T47D (cell line): ENCODE data around the gene ELL.
"Not testable (repeated sequence)": the region's sequence is repeated elsewhere in the genome, so short reads cannot be mapped to it uniquely, and the experiment has no call there.

Experiments
- DNase-seq, 2 experiments: peaks; one replicate each; pipeline versions ENCODE4 v3.0.0 to v3.0.0-alpha.2; 2011 to 2012; ENCODE audit warnings: low read depth in 1 of 2, low spot score in 1 of 2
- JUND ChIP-seq: IDR thresholded peaks from 2 replicates; pipeline ENCODE4 v1.6.1; 2012; ENCODE audit warnings: low read depth
- in situ Hi-C: cut with HindIII; loops from 2 replicates; pipeline ENCODE4 v1.10.0; 2016; ENCODE audit warnings: low sequenced_read_pairs, low pct_unique_long_range_greater_than_20kb

ELL gene

DNA sequence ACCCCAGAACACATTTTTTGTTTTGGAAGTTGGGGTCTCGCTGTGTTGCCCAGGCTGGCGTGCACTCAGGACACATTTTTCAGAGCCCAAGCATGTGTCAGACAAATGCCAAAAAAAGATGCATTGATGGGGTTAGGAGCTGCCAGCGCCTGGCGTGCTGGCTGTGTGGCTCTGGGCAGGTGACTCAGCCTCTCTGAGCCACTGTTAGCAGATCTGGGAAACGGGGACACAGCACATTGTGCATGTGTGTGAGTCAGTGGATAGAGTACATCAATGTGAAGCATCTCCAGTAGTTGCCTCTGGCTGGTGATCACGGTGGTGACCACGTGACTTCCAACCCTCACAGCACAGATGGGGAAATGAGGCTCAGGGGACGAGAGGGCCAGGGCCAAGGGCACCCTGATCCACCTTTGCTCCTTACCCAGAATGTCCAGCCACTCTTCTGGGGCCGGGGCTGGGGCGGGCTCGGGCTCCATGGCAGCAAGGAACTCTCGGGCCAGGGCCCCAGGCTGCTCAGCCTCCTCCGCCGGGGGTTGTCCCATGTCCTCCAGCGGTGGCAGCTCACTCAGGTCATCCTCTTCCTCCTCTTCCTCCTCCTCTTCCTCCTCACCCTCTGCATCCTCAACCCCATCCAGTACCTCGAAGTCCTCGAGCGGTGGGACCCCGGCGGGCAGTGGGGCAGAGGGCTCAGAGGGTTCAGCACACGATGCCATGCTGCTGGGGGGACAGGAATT, 19.6 kb upstream of the ELL start:
- no peak for TF ChIP-seq JUND
- in situ Hi-C loops: no loop called here
- DNase-seq: no peak

DNA sequence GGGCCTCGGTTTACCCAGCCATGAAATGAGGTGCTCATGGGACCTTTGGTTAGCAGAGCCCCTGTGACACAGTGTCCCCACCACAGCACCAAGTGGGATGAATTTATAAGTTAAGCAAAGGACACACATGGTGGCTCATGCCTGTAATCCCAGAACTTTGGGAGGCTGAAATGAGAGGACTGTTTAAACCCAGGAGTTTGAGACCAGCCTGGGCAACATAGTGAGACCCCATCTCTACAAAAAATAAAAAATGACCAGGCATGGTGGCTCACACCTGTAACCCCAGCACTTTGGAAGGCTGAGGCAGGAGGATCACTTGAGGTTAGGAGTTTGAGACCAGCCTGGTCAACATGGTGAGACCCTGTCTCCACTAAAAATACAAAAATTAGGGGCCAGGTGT, 18.3 kb upstream of the ELL start:
- in situ Hi-C loops, DNase-seq: not testable (repeated sequence)

DNA sequence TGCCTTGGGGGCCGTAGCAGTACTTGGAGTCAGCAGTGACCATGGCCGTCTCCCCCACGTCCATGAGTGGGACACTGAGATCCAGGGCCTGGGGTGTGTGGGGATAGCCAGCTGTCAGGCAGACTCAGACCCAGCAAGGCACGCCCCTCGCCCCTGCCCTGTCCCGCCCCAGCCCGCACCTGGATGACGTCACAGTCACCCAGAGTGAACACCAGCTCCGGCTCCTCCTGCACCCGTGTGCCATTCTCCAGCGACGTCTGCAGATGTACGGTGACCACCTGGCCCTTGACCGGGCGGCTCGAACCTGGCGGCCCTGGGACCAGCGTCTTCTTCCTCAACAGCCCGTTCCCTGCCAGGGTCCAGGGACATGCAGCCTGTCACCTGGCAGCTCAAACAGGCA, 17.5 kb upstream of the ELL start:
- in situ Hi-C loops: no loop called here
- no peak for DNase-seq
- TF ChIP-seq JUND: no peak

DNA sequence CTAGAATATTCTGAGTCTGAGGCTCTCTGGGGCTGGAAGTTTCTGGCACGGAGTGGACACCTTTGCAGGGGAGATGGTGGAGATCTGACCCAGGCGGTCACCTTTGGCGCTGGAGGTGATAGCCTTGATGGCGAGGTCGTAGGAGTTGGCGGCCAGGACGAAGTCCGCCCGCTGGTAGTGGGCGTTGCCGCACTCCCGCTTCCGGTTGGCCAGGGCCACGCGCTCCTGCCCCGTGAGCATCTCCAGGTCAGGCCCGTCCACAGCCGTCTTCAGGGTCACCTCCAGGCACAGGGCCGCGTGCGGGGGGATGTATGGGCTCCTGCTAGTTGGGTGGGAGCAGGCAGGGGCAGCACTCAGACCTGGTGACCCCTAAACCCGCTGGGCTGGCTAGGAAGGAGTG, 16.2 kb upstream of the ELL start:
- no peak for DNase-seq
- TF ChIP-seq JUND: no peak
- in situ Hi-C loops: no loop called here

DNA sequence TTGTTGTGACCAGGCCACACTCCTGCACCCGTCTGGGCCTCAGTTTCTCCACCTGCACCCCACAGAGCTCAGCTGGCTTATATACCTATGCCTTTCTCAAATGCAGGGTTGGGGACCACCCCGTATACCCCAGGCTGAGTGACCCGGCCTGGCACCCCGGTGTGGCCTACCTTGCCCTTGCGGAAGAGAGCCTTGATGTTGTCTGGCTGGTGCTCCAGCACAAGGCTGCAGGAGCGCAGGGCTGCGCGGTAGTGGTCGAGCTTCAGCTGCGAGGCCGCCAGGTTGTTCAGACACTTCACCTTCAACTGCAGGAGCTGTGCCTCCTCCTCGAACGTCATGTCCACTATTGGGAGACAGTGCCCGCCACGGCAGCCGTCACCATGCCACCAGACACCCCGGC, 15.6 kb upstream of the ELL start:
- DNase-seq: no peak
- in situ Hi-C loops: no loop called here
- no peak for TF ChIP-seq JUND

DNA sequence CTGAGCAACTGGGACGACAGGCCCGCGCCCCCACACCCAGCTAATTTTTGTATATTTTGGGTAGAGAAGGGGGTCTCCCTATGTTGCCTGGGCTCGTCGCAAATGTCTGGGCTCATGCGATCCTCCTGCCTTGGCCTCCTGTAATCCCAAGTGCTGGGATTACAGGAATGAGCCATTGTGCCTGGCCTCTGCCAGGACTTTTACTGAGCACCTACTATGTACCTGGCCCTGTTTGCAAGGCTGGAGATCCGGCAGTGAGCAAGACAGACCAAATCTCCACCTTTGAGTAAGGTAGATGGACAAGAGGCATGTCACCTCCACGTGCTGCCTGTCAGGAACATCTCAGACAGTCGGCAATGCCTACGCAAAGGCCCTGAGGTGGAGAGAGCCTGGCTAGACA, 14.6 kb upstream of the ELL start:
- no peak for DNase-seq
- no peak for TF ChIP-seq JUND
- in situ Hi-C loops: no loop called here

DNA sequence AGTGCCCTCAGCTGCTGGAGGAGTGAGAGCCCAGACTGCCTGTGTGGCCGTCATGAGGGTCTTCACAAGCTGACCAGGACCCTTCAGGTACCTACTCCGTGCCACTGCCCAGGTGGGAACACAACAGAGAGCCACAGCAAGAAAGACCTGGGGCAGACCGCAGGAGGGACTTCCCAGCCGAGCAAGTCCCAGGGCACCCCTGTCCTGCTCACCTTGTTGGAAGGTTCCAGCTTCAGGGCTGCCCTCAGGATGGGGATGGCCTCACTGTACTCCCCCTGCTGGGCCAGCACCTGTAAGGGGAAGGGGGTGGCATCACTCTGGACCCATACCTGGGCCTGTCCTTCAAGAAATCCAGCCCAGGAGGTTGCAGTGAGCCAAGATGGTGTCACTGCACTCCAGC, 11.2 kb upstream of the ELL start:
- no peak for DNase-seq
- in situ Hi-C loops: no loop called here
- no peak for TF ChIP-seq JUND

DNA sequence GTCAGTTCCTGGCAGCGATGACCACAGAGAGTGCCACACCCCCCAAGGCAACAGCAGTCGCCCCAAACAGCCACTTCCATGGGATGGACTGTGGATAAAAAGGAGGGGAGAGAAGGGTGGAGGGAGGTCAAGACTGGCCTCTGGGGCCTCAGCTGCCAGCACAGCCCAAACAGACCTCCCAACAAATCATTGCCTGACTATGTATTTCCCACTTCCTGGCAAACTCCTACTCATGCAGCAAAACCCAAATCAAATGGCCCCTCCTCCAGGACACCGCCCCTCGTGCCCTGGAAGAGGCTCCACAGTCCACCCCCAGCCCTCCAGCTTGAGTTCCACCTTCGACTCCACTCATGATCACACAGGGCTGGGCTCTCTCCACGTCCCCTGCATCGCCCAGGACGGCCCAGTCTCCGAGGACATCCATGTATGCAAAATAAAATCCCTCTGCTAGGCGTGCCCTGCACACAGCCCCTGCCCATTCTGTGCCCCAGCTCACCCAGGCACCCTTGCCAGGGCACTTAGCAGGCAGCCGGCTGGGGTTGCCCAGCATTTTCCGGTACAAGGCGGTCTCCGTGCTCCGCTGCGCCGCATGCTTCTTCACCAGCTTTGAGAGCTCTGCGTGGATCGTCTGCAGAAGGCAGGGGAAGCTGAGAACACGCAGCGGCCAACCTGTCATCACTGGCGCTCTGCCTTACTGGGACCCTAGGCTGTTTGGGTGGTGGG, 10.5 kb upstream of the ELL start:
- TF ChIP-seq JUND: no peak
- in situ Hi-C loops: no loop called here
- no peak for DNase-seq

DNA sequence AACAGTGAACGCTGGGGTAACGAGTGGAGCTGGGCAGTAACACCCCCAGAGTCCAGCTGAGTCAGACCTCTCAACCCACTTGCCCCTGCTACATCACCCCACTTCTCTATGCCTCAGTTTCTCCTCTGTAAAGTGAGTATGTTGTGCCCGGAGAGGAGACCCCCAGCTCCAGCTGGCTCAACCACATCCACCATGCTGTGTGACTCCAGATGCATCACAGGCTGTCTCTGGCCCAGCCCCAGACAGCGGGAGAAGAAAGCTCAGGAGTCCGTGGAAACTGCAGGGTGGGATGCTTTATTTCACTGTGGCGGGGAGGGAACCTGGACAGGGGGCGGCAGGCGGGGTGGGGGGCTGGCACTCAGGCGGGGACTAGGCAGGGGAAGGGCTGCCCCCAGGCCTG, 9.6 kb upstream of the ELL start:
- in situ Hi-C loops: no loop called here
- TF ChIP-seq JUND: no peak

DNA sequence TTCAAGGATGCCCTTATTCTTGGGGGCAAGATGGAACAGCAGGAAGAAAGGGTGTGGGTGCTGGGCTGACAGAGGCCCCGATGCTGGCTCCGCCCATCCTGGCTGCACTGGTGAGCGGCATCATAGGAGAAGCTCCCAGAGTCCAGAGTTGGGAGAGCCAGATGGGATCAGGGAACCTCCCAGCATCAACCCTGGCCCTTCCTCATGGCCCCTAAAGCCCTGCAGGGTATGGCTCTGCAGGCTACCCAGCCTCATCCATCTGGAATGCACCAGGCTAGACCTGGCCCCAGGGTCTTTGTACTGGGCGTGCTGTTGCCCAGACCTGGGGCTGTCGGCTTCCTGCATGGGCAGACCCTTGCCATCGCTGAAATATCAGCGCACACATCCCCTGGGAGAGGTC, 7.9 kb upstream of the ELL start:
- TF ChIP-seq JUND: no peak
- DNase-seq: no peak

More for the DNA sequence above, 9.6 kb upstream of the ELL start:
- DNase-seq: no peak

DNA sequence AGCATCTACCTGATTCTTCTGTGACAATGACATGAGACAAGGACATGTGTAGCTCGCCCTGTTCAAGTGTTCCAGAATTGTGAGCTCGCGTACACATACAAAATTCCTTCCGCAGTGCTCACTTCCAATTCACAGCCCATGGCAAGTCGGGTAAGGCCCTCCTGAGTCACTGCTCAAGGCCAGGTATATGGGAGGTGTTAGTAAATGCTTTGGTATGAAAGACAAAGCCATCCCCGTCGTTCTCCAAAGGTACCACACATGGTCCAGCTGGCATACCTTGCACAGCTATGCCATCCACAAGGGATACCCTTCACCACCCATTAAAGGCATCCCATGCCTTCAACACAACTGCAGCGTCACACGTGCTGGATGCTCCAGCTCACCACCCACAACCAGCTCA, 4.4 kb upstream of the ELL start:
- in situ Hi-C loops: no loop called here
- TF ChIP-seq JUND: no peak
- no peak for DNase-seq

More for the DNA sequence above, 7.9 kb upstream of the ELL start:
- in situ Hi-C loops: no loop called here

DNA sequence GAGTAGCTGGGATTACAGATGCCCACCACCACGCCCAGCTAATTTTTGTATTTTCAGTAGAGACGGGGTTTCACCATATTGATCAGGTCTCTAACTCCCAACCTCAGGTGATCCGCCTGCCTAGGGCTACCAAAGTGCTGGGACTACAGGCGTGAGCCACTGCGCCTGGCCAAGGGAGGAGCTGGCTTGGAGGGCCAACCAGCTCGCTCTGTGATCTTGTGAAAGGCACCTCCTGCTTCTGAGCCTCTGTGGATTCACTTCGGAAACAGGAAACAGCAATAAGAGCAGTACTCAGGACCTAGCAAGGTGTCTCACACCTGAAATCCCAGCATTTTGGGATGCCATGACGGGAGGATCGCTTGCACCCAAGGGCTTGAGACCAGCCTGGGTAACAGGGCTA, 2.0 kb upstream of the ELL start:
- peak in 1 of 2 experiments; percentile 28 for DNase-seq
- in situ Hi-C loops: no loop called here

DNA sequence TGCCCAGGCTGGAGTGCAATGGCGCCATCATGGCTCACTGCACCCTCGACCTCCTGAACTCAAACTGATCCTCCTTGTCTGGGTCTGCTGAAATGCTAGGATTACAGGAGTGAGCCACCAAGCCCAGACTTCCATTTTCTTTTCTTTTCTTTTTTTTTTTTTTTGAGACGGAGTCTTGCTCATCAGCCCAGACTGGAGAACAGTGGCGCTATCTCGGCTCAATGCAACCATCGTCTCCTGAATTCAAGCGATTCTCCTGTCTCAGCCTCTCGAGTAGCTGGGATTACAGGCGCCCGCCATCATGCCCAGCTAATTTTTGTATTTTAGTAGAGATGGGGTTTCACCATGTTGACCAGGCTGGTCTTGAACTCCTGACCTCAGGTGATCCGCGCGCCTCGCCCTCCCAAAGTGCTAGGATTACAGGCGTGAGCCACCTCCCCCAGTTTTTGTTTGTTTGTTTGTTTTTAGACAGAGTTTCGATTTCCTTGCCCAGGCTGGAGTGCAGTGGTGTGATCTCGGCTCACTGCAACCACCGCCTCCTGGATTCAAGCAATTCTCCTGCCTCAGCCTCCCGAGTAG, 1.1 kb upstream of the ELL start:
- DNase-seq, in situ Hi-C loops: not testable (repeated sequence)

More for the DNA sequence above, 2.0 kb upstream of the ELL start:
- TF ChIP-seq JUND: no peak
